Measurements from ENCODE around the gene KRT15. TPM values are rescaled to one million over a fixed set of nuclear protein-coding genes. Genes with fewer than 3 reads are reported as not detected.

The KRT15 gene
- total and polyA plus RNA-seq, 9 of the 15 experiments (the other 6 are each of a cell fraction or from before 2014, with no cell fraction given): 0.28 to 4.4 (median 0.56) TPM

GRCh38 chr17:41530062-41531048 lies 11.7 kb upstream of the KRT15 start (continued):
- TF ChIP-seq CTCF (IDR thresholded peaks at IDR 0.05 in 2 of 3, conservative IDR thresholded peaks at IDR 0.05 in 1 of 3; ENCODE audit: insufficient read depth in 2 of 3, low read depth in 1 of 3, low read length in 3 of 3) (no peak; a peak in 1 of 6 replicates), SMARCE1 (IDR thresholded peaks at IDR 0.05) (peak; percentile 99), SAP30 (IDR thresholded peaks at IDR 0.05; ENCODE audit: borderline replicate concordance, insufficient read depth, low read depth, low read length, poor library complexity, severe bottlenecking) (no peak), LEF1 (IDR thresholded peaks at IDR 0.05) (peak; percentile 89), BMI1 (IDR thresholded peaks at IDR 0.05; ENCODE audit: low read length) (peak; percentile 67; the same call in 1 of the 2 replicates), NCOA2 (IDR thresholded peaks at IDR 0.05; ENCODE audit: partially characterized antibody in 2 of 2) (no peak), FOXJ3 (CRISPR knock-in tag; IDR thresholded peaks at IDR 0.05) (no peak), CREB1 (IDR thresholded peaks at IDR 0.05) (no peak), CREB1 (CRISPR knock-in tag; IDR thresholded peaks at IDR 0.05) (no peak), THAP7 (CRISPR knock-in tag; IDR thresholded peaks at IDR 0.05) (no peak), ZNF589 (CRISPR knock-in tag; IDR thresholded peaks at IDR 0.05; ENCODE audit: low read depth) (peak; percentile 32; the same call in 1 of the 2 replicates), FOXP1 (CRISPR knock-in tag; IDR thresholded peaks at IDR 0.05) (no peak), ZNF655 (CRISPR knock-in tag; IDR thresholded peaks at IDR 0.05) (no peak), NFYB (IDR thresholded peaks at IDR 0.05; ENCODE audit: extremely low read depth, insufficient read length) (peak; percentile 21), CBX1 (IDR thresholded peaks at IDR 0.05; ENCODE audit: low read depth) (no peak; the same call in 1 of the 2 replicates), GMEB1 (CRISPR knock-in tag; IDR thresholded peaks at IDR 0.05) (peak; percentile 33; the same call in 1 of the 2 replicates), NFE2 (IDR thresholded peaks at IDR 0.05; ENCODE audit: low read depth) (peak; percentile 80), RBBP5 (IDR thresholded peaks at IDR 0.05; ENCODE audit: borderline replicate concordance, insufficient read depth, low read length, poor library complexity, severe bottlenecking) (peak; percentile 57), ZNF449 (CRISPR knock-in tag; IDR thresholded peaks at IDR 0.05) (0 out of 2 replicates have a peak, but pooled peaks have one; percentile 48), SMAD3 (CRISPR knock-in tag; conservative IDR thresholded peaks at IDR 0.05) (no peak; the same call in 1 of the 2 replicates)
